DND-41 (cell line): ENCODE results near the gene DCLK2.

Source experiments
- ATAC-seq: fragments of 200-7000 bp; cut with Tn5 transposase; 3 replicates; pipeline ENCODE4 v1.9.1; 2021; ENCODE audit warnings: low read depth; ENCODE audit not compliant: insufficient read depth
- DNase-seq: peaks from one replicate; pipeline ENCODE4 v3.0.0-alpha.2; 2020
- H2AFZ ChIP-seq: 2 replicates; pipeline ENCODE4 v1.6.0; 2012; ENCODE audit warnings: low read depth, low read length
- H3K27ac ChIP-seq: 2 replicates; pipeline ENCODE4 v1.5.1; 2012; ENCODE audit warnings: low read length, inconsistent platforms
- H3K27me3 ChIP-seq: fragments of 200-600 bp; sonication (generic); 2 replicates; pipeline ENCODE4 v1.6.0; 2012; ENCODE audit warnings: low read length, mild to moderate bottlenecking, inconsistent platforms; ENCODE audit not compliant: insufficient read depth, poor library complexity
- H3K36me3 ChIP-seq: 2 replicates; pipeline ENCODE4 v1.5.1; 2012; ENCODE audit warnings: low read length, inconsistent platforms; ENCODE audit not compliant: insufficient read depth
- H3K4me1 ChIP-seq: 2 replicates; pipeline ENCODE4 v1.5.1; 2012; ENCODE audit warnings: mild to moderate bottlenecking, low read length; ENCODE audit not compliant: insufficient read depth
- H3K4me2 ChIP-seq: 2 replicates; pipeline ENCODE4 v1.6.0; 2012; ENCODE audit warnings: mild to moderate bottlenecking, moderate library complexity, low read length, inconsistent platforms; ENCODE audit not compliant: insufficient read depth
- H3K4me3 ChIP-seq, 2 experiments: fragments of 200-600 bp in 1 of 2; shearing (Covaris generic) in 1 of 2; 2 replicates each; pipeline ENCODE4 v1.5.1; 2012 to 2016; ENCODE audit warnings: inconsistent platforms in 2 of 2, low read length in 2 of 2, mild to moderate bottlenecking in 2 of 2, low read depth in 1 of 2, moderate library complexity in 1 of 2
- H3K79me2 ChIP-seq: 2 replicates; pipeline ENCODE4 v1.6.0; 2012; ENCODE audit warnings: low read length, inconsistent platforms; ENCODE audit not compliant: insufficient read depth
- H3K9ac ChIP-seq: 2 replicates; pipeline ENCODE4 v1.6.0; 2012; ENCODE audit warnings: low read depth, mild to moderate bottlenecking, inconsistent platforms, low read length, moderate library complexity
- H3K9me3 ChIP-seq: 2 replicates; pipeline ENCODE4 v1.5.1; 2012; ENCODE audit warnings: low read length, moderate library complexity, mild to moderate bottlenecking, inconsistent platforms; ENCODE audit not compliant: insufficient read depth, severe bottlenecking
- H4K20me1 ChIP-seq: 2 replicates; pipeline ENCODE4 v1.6.0; 2012; ENCODE audit warnings: low read length; ENCODE audit not compliant: insufficient read depth
- CTCF ChIP-seq: IDR thresholded peaks from 2 replicates; pipeline ENCODE4 v1.5.1; 2012; ENCODE audit warnings: borderline replicate concordance, low read length, moderate library complexity, mild to moderate bottlenecking; ENCODE audit not compliant: poor library complexity, severe bottlenecking; ENCODE audit errors: extremely low read depth
- EZH2 ChIP-seq: IDR thresholded peaks from 3 replicates; pipeline ENCODE4 v1.6.1; 2012; ENCODE audit warnings: borderline replicate concordance, low read depth, mild to moderate bottlenecking, moderate library complexity, low read length, inconsistent platforms; ENCODE audit not compliant: severe bottlenecking

DCLK2 gene

GRCh38 chr4:150219841-150220240 lies 141.6 kb downstream of the DCLK2 start:
- H3K9ac ChIP-seq = no peak overlapping the region
- H3K4me1 ChIP-seq = no peaks in the 10 kb centered on the region
- ATAC-seq (no peak), DNase-seq (no peak)
- H3K4me2 ChIP-seq = no peak overlapping the region
- no peaks in the 10 kb centered on the region for H3K27me3 ChIP-seq
- H3K36me3 ChIP-seq = no peaks in the 10 kb centered on the region
- no peaks in the 10 kb centered on the region for H4K20me1 ChIP-seq
- H3K9me3 ChIP-seq = no peaks in the 10 kb centered on the region
- no peaks in the 10 kb centered on the region for H3K79me2 ChIP-seq
- no peak overlapping the region for H2AFZ ChIP-seq
- TF ChIP-seq EZH2 (no peak), CTCF (no peak)
- H3K4me3 ChIP-seq = no peak overlapping the region
- H3K27ac ChIP-seq = no peak overlapping the region

DNA sequence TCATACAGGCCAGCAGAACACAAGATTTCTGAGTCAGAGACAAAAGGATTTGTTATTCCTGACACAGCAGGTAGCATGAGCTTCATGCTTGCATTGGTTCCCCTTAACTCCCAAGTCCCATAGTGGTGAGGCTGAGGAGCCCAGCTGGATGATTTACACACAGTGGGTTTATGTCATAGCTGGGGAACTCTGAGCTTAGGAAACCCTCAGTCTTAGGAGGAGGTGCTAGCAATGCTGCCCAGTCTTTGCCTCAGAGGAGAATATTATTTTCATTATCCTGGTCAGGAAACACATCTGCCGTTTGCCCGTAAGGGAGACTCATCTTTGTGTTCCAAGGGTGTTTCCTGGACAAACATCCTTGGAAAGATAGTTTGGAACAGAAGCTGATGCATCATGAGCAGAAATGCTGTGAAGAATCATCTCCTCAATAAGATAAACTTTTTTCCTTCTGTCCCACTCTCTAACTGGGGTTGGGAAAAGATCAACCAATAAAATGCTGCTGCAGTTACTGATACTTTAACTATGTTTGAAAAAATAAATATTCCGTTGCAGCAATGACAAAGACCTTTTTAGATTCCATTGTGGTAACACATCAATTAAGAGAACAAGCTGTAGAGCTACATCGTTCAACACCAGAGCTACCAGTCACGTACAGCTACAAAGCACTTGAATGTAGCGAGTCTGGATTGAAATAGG lies 146.8 kb downstream of the DCLK2 start:
- no peak overlapping the region for H2AFZ ChIP-seq
- no peak for DNase-seq

GRCh38 chr4:150229520-150229919 lies 151.3 kb downstream of the DCLK2 start:
- H3K4me1 ChIP-seq = no peaks in the 10 kb centered on the region
- H3K9ac ChIP-seq = no peak overlapping the region
- no peak overlapping the region for H3K4me3 ChIP-seq
- H4K20me1 ChIP-seq = no peaks in the 10 kb centered on the region
- TF ChIP-seq EZH2 = no peak
- TF ChIP-seq CTCF = no peak
- peaks cover 16% of the 10 kb centered on the region for H3K27me3 ChIP-seq
- H3K36me3 ChIP-seq = no peaks in the 10 kb centered on the region
- H3K27ac ChIP-seq = no peak overlapping the region
- H3K79me2 ChIP-seq = no peaks in the 10 kb centered on the region
- no peak for DNase-seq
- no peak overlapping the region for H2AFZ ChIP-seq
- H3K9me3 ChIP-seq = no peaks in the 10 kb centered on the region
- no peak for ATAC-seq
- H3K4me2 ChIP-seq = no peak overlapping the region

More for the DNA sequence above, 146.8 kb downstream of the DCLK2 start:
- Histone ChIP-seq H3K4me3 (no peak overlapping the region), H3K9ac (no peak overlapping the region), H3K27me3 (peaks cover 1% of the 10 kb centered on the region), H3K27ac (no peak overlapping the region), H3K79me2 (no peaks in the 10 kb centered on the region), H4K20me1 (no peaks in the 10 kb centered on the region), H3K4me2 (no peak overlapping the region), H3K9me3 (no peaks in the 10 kb centered on the region), H3K36me3 (no peaks in the 10 kb centered on the region), H3K4me1 (no peaks in the 10 kb centered on the region)
- no peak for TF ChIP-seq CTCF
- no peak for TF ChIP-seq EZH2
- ATAC-seq = no peak

DNA sequence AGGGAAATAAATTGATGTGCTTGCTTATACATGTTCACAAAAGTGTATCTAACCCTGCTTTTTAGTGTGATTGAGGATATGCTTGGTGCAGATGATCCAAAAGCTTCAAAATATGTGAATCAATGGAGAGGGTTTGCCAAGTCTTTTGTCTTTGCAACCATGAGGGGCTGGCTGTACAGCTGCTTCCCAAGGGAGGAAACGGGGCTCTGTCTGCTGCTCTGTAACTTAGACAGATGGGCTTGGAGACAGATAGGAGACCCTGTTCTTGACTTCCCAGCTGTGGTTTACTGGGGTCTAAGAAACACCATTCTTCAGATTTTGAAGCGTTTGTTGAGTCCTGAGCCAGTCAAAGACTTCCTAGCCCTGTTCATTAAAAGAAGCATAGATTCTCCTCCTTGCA lies 152.3 kb downstream of the DCLK2 start:
- Histone ChIP-seq H3K79me2 (no peaks in the 10 kb centered on the region), H3K4me2 (no peak overlapping the region), H3K9me3 (no peaks in the 10 kb centered on the region), H2AFZ (no peak overlapping the region), H3K4me1 (no peaks in the 10 kb centered on the region), H3K27ac (no peak overlapping the region), H3K9ac (no peak overlapping the region), H3K36me3 (no peaks in the 10 kb centered on the region), H4K20me1 (no peaks in the 10 kb centered on the region), H3K4me3 (no peak overlapping the region), H3K27me3 (peaks cover 20% of the 10 kb centered on the region)
- ATAC-seq (no peak), DNase-seq (no peak)
- TF ChIP-seq CTCF (no peak), EZH2 (no peak)
